Medulla oblongata (tissue), 1 donor: Measurements from ENCODE around the gene MYL6.
A peak's percentile ranks its signal among the peaks of the same experiment; 100 is the strongest.

Source experiments
- DNase-seq: peaks from one replicate; pipeline ENCODE4 v3.0.0-alpha.2; 2015; ENCODE audit errors: extremely low spot score

Gene MYL6

GRCh38 chr12:56129206-56129941 is 28.8 kb upstream of the MYL6 start:
- DNase-seq, result no peak

DNA sequence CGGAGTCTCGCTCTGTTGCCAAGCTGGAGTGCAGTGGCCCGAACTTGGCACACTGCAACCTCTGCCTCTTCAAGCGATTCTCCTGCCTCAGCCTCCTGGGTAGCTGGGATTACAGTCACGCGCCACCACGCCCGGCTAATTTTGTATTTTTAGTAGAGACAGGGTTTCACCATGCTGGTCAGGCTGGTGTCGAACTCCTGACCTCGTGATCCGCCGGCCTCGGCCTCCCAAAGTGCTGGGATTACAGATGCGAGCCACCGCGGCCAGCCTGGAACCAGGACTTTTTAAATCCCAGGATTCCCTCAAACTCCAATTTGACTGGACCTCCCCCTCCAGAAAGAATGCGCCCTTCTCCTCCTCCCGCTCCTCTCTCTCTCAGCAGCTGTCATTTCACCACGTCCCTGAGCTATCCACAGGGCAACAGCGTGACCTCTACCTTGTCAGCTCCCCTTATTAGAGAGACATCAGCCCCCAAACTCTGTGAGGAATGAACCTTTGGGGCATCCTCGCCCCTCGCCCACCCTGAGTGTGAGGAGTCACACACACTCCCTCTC is 28.1 kb upstream of the MYL6 start:
- no peak for DNase-seq

DNA sequence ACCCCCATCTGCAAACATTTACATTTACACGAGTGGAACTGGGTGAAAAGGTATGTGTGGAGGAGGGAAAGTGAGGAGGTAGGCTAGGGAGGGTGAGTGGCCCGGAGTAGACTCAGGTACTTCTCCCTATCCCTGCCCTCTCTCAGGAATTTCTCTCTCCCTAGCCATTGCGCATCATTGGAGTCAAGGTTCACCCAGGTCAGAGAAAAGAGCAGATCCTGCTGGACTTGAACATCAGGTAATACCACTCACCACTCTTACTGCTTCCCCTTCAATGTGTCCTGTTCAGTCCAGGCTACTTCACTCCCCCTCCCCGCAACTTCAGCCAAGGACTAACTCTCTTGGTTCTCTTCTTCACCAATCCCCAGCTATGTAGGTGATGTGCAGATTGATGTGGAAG is 27.3 kb upstream of the MYL6 start:
- no peak for DNase-seq

DNA sequence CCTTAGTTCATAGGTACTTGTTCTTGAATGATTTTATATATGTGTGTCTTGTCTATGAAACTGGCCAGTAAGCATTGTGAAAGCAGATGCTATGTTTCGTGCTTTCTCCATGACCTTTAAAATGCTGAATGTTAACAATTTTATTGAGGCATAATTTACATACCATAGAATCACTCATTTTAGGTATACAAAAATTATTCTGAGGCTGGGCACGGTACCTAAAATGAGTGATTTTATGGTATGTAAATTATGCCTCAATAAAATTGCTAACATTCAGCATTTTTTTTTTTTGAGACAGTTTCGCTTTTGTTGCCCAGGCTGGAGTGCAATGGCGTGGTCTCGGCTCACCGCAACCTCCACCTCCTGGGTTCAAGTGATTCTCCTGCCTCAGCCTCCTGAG is 23.3 kb upstream of the MYL6 start:
- no peak for DNase-seq

DNA sequence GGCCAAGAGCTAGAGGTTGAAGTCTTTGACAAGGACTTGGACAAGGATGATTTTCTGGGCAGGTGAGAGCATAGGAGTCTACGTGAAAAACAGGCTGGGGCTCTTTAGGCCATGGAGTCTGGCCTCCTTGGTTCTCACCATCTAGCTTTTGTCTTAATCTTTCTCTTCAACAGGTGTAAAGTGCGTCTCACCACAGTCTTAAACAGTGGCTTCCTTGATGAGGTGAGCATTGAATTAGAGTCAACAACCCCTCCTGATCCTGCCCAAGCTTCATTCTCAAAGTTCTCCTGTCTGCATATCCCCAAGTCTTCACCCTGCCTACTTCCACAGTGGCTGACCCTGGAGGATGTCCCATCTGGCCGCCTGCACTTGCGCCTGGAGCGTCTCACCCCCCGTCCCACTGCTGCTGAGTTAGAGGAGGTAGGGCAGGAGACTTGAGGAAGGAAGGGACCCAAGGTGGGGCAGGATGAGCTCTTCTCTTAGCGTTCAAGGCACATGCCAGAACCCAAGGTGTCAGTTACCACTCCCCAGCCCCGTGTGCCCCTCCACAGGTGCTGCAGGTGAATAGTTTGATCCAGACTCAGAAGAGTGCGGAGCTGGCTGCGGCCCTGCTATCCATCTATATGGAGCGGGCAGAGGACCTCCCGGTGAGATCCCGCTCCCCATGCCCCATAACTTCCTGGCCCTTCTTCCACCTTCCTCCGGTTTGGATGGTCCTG is 20.1 kb upstream of the MYL6 start:
- no peak for DNase-seq

GRCh38 chr12:56141946-56142784 is 16.0 kb upstream of the MYL6 start:
- DNase-seq, result no peak

DNA sequence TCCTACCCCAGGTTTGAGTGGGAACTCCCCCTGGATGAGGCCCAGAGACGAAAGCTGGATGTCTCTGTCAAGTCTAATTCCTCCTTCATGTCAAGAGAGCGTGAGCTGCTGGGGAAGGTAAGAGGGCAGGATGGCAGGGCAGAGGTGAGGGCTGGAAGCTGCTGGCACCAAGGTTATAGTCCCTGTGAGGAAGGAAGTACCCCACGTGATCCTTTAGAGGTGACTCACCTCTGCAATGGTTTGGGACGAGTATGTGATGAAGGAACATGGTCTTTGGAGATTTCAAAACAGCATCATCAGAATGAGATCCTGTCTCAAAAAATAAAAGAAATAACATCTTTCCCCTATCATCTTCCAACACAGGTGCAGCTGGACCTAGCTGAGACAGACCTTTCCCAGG is 14.9 kb upstream of the MYL6 start:
- no peak for DNase-seq

- no peak for DNase-seq
Observed at GRCh38 chr12:56143870-56144269, 14.3 kb upstream of the MYL6 start.

GRCh38 chr12:56145217-56145616 is 12.9 kb upstream of the MYL6 start:
- no peak for DNase-seq

DNA sequence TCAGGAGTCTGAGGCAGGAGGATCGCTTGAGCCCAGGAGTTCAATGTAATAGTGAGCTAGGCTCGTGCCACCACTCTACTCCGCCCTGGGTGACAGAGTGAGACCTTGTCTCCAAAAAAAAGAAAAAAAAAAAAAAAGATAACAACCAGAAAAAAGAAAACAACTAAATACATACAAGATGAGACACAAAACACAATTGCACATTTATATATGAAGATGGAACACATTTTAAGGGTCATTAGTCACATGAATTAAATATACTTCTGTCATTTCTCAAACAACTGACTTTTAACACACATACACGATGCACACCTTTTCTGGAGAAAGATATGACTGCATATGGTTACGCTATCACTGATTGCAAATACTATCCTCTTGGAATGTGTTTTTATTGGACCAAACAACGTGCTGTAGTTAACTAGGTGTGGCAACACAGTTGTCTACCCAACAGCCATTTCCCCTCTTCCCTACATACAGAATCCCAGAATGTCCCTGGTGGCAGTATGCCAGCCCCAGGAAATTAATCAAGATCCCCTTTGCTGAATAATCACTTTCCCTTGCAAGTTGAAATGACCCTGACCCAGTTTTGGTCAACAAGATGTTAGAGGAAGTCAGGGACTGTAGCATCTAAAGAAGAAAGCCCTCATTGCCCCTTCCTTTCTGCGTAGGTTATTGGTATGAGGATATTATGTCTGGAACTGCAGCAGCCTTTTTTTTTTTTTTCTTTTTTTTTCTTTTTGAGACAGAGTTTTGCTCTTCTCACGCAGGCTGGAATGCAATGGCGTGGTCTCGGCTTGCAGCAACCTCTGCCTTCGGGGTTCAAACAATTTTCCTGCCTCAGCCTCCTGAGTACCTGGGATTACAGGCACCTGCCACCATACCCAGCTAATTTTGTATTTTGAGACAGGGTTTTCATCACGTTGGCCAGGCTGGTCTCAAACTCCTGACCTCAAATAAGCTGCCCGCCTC is 11.4 kb upstream of the MYL6 start:
- DNase-seq, result no peak

- DNase-seq, result no peak
Observed at GRCh38 chr12:56150563-56150962, 7.6 kb upstream of the MYL6 start.

DNA sequence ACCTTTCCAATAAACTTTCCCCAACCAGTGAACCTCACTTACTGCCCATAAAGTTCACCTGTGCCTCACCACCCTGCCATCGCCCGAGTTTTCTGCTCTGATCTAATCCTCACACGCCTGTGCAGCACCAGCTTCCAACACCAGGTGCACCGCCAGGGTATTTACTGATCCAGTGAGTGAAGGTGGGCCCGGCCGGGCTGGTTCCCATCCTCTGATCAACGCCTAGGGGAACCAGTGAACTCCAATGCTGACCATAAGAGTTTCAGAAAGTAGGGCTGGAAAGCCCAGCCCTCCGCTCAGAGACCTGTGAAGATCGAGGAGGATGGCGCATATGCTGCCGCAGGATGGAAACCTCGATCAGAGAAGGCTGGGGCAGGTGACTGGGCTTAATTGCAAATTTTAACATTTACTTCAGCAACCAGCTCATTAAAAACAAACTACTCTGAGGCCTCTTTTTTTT is 6.5 kb upstream of the MYL6 start:
- DNase-seq, result no peak

DNA sequence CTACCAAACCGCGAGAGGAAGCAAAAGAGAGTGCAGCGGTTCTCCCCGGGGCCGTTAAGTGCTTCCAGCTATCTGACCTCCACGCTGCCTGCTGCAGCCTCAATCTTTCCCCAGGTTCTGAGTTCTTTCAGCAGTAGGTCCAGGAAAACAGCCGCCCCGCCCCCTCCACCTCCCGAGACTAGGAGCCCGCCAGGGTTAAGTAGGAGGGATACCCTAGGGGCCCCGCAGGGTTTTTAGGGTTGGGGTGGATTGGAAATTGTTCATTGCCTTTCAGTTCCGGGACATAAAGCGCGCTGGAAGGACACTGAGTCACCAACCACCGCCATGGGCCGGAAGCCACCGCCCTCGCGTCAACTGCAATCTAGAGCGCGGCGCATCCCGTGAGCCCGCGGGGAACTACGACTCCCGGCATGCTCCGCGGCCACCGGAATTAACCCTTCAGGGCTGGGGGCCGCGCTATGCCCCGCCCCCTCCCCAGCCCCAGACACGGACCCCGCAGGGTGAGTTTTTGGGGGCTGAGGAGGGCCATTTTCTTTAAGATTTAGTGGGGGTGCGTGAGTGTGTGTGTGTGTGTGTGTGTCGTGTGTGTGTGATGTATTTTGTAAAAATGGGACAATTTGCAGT is 5.9 kb upstream of the MYL6 start, which contains the start of gene MYL6B:
Gene MYL6B (plus strand): TSS at position 456 of the 624 bp plus-strand sequence. CDS start 1,332 bp downstream, outside the sequence.
- peak; percentile 92 for DNase-seq

- no peak for DNase-seq
Observed at GRCh38 chr12:56152756-56153677, 5.1 kb upstream of the MYL6 start.

DNA sequence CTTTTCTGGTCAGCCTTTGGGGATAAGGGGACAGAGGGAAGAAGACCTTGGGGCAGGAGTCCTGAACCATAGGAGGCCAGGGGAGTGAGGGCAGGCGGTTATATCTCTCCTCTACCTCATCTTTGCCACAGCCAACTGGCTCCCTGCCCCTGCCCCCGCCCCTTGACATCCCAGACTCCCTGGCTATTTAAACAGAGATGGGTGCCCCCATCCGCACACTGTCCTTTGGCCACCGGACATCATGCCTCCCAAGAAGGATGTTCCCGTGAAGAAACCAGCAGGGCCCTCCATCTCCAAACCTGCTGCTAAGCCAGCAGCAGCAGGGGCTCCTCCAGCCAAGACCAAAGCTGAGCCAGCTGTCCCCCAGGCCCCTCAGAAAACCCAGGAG is 4.5 kb upstream of the MYL6 start:
- no peak for DNase-seq

GRCh38 chr12:56154246-56154771 is 3.9 kb upstream of the MYL6 start:
- no peak for DNase-seq

- DNase-seq, result no peak
Observed at GRCh38 chr12:56154818-56155217, 3.3 kb upstream of the MYL6 start.

DNA sequence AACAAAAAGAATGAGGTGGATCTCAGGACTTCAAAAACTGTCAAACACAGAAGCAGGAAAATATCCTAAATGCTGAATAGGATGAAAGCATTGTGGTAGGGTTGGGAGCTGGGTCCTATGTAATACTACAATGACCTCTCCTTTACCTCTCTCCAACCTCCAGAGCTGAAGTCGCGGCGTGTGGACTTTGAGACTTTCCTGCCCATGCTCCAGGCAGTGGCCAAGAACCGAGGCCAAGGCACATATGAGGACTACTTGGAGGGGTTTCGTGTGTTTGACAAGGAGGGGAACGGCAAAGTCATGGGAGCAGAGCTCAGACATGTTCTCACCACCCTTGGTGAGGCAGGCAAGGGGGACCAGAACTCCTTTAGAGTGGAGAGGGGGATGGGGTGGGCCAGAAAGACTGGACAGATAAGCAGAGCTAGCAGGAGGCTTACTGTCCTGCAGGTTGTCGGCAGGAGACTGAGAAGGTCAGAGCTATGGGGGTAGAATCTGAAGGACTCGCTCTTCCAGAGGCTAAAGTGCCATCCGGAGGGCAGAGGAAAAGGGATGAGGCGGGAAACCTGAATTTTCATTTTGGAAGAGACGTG is 2.8 kb upstream of the MYL6 start:
- DNase-seq, result no peak
